ENCODE measurements around the gene SACM1L.

The SACM1L gene

DNA sequence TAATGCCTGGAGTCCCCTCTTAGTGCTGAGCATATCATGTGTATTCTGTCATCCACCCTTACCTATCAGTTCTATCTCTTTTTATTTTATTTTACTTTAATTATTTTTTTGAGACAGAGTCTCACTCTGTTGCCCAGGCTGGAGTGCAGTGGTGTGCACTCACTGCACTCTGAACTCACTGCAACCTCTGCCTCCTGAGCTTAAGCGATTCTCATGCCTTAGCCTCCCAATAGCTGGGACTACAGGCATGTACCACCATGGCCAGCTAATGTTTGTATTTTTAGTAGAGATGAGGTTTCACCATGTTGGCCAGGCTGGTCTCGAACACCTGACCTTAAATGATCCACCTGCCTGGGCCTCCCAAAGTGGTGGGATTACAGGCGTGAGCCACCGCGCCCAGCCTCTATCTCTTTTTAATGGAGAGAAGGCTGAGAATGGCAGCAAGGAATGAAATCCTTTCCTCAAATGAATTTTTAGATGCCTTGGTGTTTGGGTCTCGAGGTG, 11.4 kb downstream of the SACM1L start:
- no peak for DNase-seq

GRCh38 chr3:45701172-45701867, 12.1 kb downstream of the SACM1L start:
- DNase-seq, result no peak

- DNase-seq, result no peak
These were observed 15.2 kb downstream of the SACM1L start for GRCh38 chr3:45704301-45704943.

DNA sequence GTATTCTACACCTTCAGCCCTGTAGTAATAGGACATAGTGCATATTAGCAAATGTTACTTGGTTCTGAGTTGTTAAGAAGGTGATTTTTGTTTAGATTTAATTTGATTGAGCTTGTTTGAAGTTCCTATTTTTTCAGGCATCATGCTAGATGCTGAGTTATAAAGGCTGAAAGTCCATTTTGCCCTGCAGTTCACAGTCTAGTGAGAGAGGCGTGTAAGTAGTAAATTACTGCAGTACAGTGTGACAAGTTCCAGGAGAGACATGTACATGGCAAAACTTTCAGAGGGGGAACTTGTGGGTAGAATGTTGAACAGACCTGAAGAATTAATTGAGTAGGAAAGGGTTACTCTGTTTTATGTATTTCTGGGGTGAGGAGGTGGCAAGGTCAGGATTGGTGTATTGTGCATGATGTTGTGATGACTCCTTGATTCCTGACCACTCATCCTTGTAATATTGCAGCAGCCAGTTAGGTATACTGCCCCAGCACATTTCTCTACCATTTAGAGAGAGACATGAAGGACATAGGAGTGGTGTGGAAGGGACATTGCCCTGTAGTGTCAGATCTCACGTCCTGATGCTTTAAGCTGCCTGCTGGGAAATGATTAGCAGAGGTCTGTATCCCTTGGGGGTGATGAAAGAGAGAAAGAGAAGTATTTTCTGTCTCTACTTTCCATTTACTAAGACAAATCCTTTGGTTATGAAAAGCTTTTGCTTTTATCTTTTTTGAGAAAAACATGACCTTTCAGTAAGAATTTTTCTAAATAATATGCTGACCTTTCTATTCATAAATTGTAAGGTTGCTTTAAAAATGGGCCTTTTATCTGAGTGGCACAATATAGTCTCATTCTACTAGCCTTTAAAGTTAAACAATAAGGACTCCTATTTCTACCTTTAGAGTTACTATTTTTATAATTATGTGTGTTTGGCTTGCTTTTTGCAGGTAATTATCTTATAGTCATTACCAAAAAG, 16.9 kb downstream of the SACM1L start:
- DNase-seq, result no peak

DNA sequence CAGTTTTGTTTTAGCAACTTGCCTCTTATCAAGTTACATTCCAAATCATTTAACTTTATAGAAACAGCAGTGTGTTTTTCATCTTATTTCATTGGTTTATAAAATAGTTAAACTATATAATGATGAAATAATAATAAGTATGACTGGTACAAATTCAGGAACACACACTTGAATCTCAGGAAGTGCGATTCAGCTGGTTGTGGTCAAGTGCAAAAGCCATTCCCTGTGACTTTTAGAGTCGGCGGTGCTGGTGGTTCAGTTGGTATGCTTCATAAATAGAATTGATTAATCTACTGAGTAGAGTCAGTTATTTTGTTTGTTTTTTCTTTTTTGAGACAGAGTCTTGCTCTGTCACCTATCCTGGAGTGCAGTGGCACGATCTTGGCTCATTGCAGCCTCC, 22.7 kb downstream of the SACM1L start:
- DNase-seq, result no peak

- no peak for DNase-seq
These were observed 23.4 kb downstream of the SACM1L start for GRCh38 chr3:45712434-45713110.

GRCh38 chr3:45715945-45716344, 26.7 kb downstream of the SACM1L start:
- DNase-seq, result no peak

DNA sequence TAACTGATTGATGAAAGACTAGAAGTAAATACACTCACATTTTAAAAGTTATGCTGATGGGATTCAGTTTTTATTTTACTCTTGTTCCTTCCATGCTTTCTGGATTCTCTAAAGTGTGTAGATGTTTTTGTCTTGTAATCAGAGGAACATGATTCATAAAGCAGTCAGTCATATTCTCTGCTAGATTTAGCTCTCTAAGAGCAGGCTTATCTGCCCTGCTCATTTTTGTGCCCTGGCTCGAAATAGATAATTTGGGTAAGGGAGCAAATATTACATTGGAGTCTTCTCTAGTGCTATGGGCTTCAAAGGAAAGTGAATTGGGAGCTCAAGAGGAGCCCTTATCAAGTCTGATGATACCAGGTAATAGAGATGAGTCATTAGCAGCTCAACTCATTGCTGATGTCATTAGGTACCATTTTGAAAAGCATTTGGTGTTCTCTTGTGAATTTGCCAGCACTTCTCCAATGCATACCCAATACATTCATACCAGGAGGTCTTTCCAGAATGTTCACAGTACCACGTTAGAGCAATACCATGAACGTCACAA, 27.7 kb downstream of the SACM1L start:
- no peak for DNase-seq

- DNase-seq, result no peak
These were observed 30.7 kb downstream of the SACM1L start for GRCh38 chr3:45719655-45720487.

GRCh38 chr3:45724911-45725310, 35.7 kb downstream of the SACM1L start:
- no peak for DNase-seq

DNA sequence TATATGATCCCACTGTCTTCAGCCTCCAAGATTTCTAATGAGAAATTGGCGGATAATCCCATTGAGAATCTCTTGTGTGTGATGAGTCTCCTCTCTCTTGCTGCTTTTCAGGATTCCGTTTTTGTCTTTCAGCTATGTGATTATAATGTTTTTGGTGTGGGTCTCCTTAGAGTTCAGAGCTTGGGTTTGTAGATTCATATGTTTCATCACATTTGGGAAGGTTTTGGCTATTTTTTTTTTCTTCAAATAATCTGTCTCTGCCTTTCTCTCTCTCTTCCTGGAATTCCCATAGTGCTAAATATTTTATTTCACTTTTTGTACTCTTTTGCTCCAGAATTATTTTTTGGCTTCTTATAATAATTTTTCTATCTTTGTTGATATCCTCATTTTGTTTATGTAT, 40.4 kb downstream of the SACM1L start:
- no peak for DNase-seq

DNA sequence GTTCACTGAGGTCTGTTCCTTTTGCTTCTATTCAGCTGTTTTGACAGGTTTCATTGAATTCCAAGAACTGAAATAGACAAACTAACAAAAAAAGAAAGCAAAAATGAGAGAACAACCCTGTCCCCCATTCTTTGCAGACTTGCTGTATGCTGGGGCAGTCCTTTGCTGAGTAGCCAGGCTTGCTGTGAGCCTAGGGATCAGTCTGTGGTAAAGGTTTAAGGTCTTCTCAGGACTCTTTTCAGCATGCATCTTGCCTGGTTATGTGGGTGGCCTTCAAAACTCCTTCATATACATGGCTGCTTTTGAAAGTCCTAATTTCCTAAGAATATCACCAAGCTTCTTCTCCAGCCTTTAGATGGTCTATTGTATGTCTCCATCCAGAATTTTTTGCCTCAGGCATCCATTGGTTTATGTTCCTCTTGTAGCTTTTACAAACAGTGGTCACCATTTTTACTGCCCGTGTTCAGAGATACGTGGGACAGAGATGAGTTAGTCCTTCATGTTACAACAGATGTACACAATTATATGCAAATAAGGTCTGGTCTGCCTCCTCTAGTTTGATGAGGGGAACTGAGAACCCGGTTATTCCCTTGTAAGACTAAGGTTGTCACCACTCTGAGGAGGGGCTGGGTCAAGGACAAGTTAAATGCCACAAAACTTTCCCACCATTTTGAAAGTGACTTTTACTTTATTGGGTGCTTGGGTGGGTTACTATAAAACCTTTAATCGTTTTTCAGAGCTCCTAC, 41.4 kb downstream of the SACM1L start:
- DNase-seq, result no peak

DNA sequence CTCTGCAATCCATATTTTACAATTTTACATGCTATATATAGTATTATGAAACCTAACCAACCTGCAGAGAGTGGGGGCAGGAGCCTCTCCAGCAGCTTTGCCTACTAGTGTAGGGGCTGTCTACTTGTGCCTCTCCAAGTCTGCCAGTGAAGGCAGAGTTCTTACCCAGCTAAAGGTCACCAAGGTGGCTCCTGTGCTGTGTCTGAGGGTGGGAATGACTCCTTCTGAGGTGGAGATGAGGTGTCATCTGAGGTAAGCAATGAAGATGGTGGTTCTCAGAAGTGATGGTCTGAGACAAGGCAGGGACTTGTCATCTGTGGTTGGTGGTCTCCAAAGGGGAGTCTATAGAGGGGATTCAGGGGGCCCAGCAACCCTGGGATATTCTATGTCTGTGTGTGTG, 47.5 kb downstream of the SACM1L start:
- no peak for DNase-seq

- DNase-seq, result no peak
These were observed 48.0 kb downstream of the SACM1L start for GRCh38 chr3:45737234-45737633.

- no peak for DNase-seq
These were observed 50.8 kb downstream of the SACM1L start for GRCh38 chr3:45739991-45740390.

DNA sequence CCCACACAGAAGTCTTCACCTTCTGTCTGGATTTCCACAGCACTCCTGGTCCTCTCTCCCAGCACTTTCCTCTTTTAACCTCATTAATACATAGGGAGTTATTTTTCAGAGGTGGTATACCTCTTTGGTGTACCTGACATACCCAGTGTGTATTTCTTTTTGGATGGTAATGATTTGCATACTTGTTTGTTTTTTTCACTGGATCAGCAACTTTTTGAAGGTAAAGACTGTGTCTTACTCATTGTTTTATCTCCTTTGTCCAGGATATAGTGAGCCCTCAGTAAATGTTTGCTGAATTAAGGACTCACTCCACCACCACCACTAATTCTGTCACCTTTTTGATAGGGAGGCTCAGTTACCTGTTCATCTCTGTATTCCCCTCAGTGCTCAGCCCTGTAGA, 52.1 kb downstream of the SACM1L start:
- no peak for DNase-seq

- DNase-seq, result no peak
These were observed 52.7 kb downstream of the SACM1L start for GRCh38 chr3:45741742-45742460.

GRCh38 chr3:45742461-45743089, 53.4 kb downstream of the SACM1L start:
- no peak for DNase-seq

- DNase-seq, result no peak
These were observed 57.1 kb downstream of the SACM1L start for GRCh38 chr3:45746165-45746776.
